ENCODE measurements around the gene KCNJ9. TPM values are rescaled to one million over a fixed set of nuclear protein-coding genes. Genes with fewer than 3 reads are reported as not detected.
A peak's percentile ranks its signal among the peaks of the same experiment; 100 is the strongest.

The KCNJ9 gene
- total RNA-seq, 1 experiment from 2014 or later, result 0.09 TPM

- no peak for TF ChIP-seq ETV6 (CRISPR knock-in tag; IDR thresholded peaks at IDR 0.05)
- TF ChIP-seq, protein P1, sequence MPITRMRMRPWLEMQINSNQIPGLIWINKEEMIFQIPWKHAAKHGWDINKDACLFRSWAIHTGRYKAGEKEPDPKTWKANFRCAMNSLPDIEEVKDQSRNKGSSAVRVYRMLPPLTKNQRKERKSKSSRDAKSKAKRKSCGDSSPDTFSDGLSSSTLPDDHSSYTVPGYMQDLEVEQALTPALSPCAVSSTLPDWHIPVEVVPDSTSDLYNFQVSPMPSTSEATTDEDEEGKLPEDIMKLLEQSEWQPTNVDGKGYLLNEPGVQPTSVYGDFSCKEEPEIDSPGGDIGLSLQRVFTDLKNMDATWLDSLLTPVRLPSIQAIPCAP (CRISPR knock-in tag; IDR thresholded peaks at IDR 0.05), result no peak
- TF ChIP-seq SP1 (CRISPR knock-in tag; conservative IDR thresholded peaks at IDR 0.05), result peak; percentile 55
- TF ChIP-seq, protein P2, sequence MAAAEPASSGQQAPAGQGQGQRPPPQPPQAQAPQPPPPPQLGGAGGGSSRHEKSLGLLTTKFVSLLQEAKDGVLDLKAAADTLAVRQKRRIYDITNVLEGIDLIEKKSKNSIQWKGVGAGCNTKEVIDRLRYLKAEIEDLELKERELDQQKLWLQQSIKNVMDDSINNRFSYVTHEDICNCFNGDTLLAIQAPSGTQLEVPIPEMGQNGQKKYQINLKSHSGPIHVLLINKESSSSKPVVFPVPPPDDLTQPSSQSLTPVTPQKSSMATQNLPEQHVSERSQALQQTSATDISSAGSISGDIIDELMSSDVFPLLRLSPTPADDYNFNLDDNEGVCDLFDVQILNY (CRISPR knock-in tag; IDR thresholded peaks at IDR 0.05), result no peak
- no peak for TF ChIP-seq ATF1 (CRISPR knock-in tag; IDR thresholded peaks at IDR 0.05)
- TF ChIP-seq TEAD1 (CRISPR knock-in tag; IDR thresholded peaks at IDR 0.05), result peak; percentile 21; the same call in 1 of the 2 replicates
- TF ChIP-seq FOXK1 (CRISPR knock-in tag; IDR thresholded peaks at IDR 0.05), result no peak
- TF ChIP-seq, protein P3, sequence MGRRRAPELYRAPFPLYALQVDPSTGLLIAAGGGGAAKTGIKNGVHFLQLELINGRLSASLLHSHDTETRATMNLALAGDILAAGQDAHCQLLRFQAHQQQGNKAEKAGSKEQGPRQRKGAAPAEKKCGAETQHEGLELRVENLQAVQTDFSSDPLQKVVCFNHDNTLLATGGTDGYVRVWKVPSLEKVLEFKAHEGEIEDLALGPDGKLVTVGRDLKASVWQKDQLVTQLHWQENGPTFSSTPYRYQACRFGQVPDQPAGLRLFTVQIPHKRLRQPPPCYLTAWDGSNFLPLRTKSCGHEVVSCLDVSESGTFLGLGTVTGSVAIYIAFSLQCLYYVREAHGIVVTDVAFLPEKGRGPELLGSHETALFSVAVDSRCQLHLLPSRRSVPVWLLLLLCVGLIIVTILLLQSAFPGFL (CRISPR knock-in tag; IDR thresholded peaks at IDR 0.05; ENCODE audit: borderline replicate concordance), result no peak
- TF ChIP-seq E2F1 (CRISPR knock-in tag; IDR thresholded peaks at IDR 0.05), result no peak
- no peak for TF ChIP-seq MYBL2 (CRISPR knock-in tag; IDR thresholded peaks at IDR 0.05)
- no peak for TF ChIP-seq CBFB (CRISPR knock-in tag; IDR thresholded peaks at IDR 0.05; ENCODE audit: low read depth)
- TF ChIP-seq, protein P4, sequence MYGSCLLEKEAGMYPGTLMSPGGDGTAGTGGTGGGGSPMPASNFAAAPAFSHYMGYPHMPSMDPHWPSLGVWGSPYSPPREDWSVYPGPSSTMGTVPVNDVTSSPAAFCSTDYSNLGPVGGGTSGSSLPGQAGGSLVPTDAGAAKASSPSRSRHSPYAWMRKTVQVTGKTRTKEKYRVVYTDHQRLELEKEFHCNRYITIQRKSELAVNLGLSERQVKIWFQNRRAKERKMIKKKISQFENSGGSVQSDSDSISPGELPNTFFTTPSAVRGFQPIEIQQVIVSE (CRISPR knock-in tag; IDR thresholded peaks at IDR 0.05; ENCODE audit: borderline replicate concordance), result no peak
- TF ChIP-seq RELA (CRISPR knock-in tag; IDR thresholded peaks at IDR 0.05; ENCODE audit: borderline replicate concordance), result no peak
- TF ChIP-seq ZNF396 (CRISPR knock-in tag; IDR thresholded peaks at IDR 0.05; ENCODE audit: borderline replicate concordance), result 0 out of 2 replicates have a peak, but pooled peaks have one; percentile 9
- no peak for TF ChIP-seq FOXP1 (CRISPR knock-in tag; IDR thresholded peaks at IDR 0.05; ENCODE audit: borderline replicate concordance)
- TF ChIP-seq NR1H2 (CRISPR knock-in tag; IDR thresholded peaks at IDR 0.05), result no peak
- TF ChIP-seq SMAD3 (CRISPR knock-in tag; IDR thresholded peaks at IDR 0.05; ENCODE audit: borderline replicate concordance), result no peak
- TF ChIP-seq TCF7 (CRISPR knock-in tag; IDR thresholded peaks at IDR 0.05; ENCODE audit: low read depth), result no peak
- no peak for TF ChIP-seq GRHL2 (CRISPR knock-in tag; IDR thresholded peaks at IDR 0.05; ENCODE audit: insufficient replicate concordance, severe bottlenecking)
- no peak for TF ChIP-seq ZNF317 (CRISPR knock-in tag; IDR thresholded peaks at IDR 0.05; ENCODE audit: borderline replicate concordance, low read depth)
- TF ChIP-seq, protein P5, sequence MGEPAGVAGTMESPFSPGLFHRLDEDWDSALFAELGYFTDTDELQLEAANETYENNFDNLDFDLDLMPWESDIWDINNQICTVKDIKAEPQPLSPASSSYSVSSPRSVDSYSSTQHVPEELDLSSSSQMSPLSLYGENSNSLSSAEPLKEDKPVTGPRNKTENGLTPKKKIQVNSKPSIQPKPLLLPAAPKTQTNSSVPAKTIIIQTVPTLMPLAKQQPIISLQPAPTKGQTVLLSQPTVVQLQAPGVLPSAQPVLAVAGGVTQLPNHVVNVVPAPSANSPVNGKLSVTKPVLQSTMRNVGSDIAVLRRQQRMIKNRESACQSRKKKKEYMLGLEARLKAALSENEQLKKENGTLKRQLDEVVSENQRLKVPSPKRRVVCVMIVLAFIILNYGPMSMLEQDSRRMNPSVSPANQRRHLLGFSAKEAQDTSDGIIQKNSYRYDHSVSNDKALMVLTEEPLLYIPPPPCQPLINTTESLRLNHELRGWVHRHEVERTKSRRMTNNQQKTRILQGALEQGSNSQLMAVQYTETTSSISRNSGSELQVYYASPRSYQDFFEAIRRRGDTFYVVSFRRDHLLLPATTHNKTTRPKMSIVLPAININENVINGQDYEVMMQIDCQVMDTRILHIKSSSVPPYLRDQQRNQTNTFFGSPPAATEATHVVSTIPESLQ (CRISPR knock-in tag; IDR thresholded peaks at IDR 0.05), result no peak
- TF ChIP-seq, protein P6, sequence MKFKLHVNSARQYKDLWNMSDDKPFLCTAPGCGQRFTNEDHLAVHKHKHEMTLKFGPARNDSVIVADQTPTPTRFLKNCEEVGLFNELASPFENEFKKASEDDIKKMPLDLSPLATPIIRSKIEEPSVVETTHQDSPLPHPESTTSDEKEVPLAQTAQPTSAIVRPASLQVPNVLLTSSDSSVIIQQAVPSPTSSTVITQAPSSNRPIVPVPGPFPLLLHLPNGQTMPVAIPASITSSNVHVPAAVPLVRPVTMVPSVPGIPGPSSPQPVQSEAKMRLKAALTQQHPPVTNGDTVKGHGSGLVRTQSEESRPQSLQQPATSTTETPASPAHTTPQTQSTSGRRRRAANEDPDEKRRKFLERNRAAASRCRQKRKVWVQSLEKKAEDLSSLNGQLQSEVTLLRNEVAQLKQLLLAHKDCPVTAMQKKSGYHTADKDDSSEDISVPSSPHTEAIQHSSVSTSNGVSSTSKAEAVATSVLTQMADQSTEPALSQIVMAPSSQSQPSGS (CRISPR knock-in tag; IDR thresholded peaks at IDR 0.05; ENCODE audit: borderline replicate concordance, low read depth), result no peak
- no peak for TF ChIP-seq STAT6 (CRISPR knock-in tag; conservative IDR thresholded peaks at IDR 0.05; ENCODE audit: low read depth)
- no peak for TF ChIP-seq CREM (CRISPR knock-in tag; IDR thresholded peaks at IDR 0.05)
Observed at GRCh38 chr1:160108888-160109662, 27.7 kb downstream of the KCNJ9 start (continued).
